Endodermal cell (in vitro differentiated cells): ENCODE results near the gene DENND4C. TPM values are rescaled to one million over a fixed set of nuclear protein-coding genes. Genes with fewer than 3 reads are reported as not detected.

ENCODE experiments used
- DNase-seq: peaks from one replicate; pipeline ENCODE4 v3.0.0-alpha.2; 2017
- H3K27ac ChIP-seq: 2 replicates; pipeline ENCODE4 v1.5.1; 2013; ENCODE audit warnings: mild to moderate bottlenecking, low read depth, low read length, moderate library complexity
- H3K27me3 ChIP-seq: 2 replicates; pipeline ENCODE4 v1.6.1; 2013; ENCODE audit warnings: mild to moderate bottlenecking, low read length, moderate library complexity; ENCODE audit not compliant: insufficient read depth, control insufficient read depth, poor library complexity, severe bottlenecking
- H3K36me3 ChIP-seq: 2 replicates; pipeline ENCODE4 v1.7.0; 2013; ENCODE audit warnings: mild to moderate bottlenecking, low read length, moderate library complexity; ENCODE audit not compliant: control insufficient read depth, insufficient read depth
- H3K4me1 ChIP-seq: one replicate; pipeline ENCODE4 v1.7.0; 2013; ENCODE audit warnings: low read length; ENCODE audit not compliant: control insufficient read depth, insufficient read depth
- H3K4me3 ChIP-seq: 2 replicates; pipeline ENCODE4 v1.5.1; 2013; ENCODE audit warnings: mild to moderate bottlenecking, low read length, moderate library complexity
- H3K9ac ChIP-seq: 2 replicates; pipeline ENCODE4 v1.6.1; 2013; ENCODE audit warnings: mild to moderate bottlenecking, low read length, moderate library complexity; ENCODE audit not compliant: poor library complexity, severe bottlenecking; ENCODE audit errors: extremely low read depth
- H3K9me3 ChIP-seq: 2 replicates; pipeline ENCODE4 v1.6.1; 2013; ENCODE audit warnings: mild to moderate bottlenecking, low read length, moderate library complexity; ENCODE audit not compliant: control insufficient read depth
- H3K27ac Mint-ChIP-seq: 2 replicates; pipeline ENCODE4 v1.8.0; 2020; ENCODE audit warnings: mixed read lengths
- H3K27me3 Mint-ChIP-seq: 2 replicates; pipeline ENCODE4 v1.8.0; 2021; ENCODE audit warnings: mild to moderate bottlenecking, mixed read lengths; ENCODE audit not compliant: insufficient read depth
- H3K36me3 Mint-ChIP-seq: 2 replicates; pipeline ENCODE4 v1.8.0; 2020; ENCODE audit warnings: low read depth, mixed read lengths
- H3K4me1 Mint-ChIP-seq: 2 replicates; pipeline ENCODE4 v1.8.0; 2020; ENCODE audit warnings: mixed read lengths
- H3K4me3 Mint-ChIP-seq: 2 replicates; pipeline ENCODE4 v1.8.0; 2020; ENCODE audit warnings: mild to moderate bottlenecking, moderate library complexity, mixed read lengths
- H3K9me3 Mint-ChIP-seq: 2 replicates; pipeline ENCODE4 v1.8.0; 2020; ENCODE audit warnings: mild to moderate bottlenecking, mixed read lengths
- WGBS, 2 experiments: methylation state at CpG; one replicate each; pipeline versions ENCODE4 v1.1.5 to v1.1.7; 2013; ENCODE audit warnings: missing lambda C conversion rate in 2 of 2, mixed read lengths in 1 of 2; ENCODE audit not compliant: insufficient coverage in 1 of 2, insufficient read length in 1 of 2; 5-methylcytosine and 5-hydroxymethylcytosine counted together
- long read RNA-seq, 4 experiments: library from polyadenylated mRNA in 2 of 4; library from RNA in 1 of 4; library from capped mRNA in 1 of 4; stranded (forward) in 3 of 4; unstranded in 1 of 4; transcript quantifications; one replicate each; pipeline ENCODE4 v2.0.0, GENCODE V29; 2020 to 2021; ENCODE audit warnings: inconsistent platforms in 1 of 4
- polyA plus RNA-seq, 2 experiments: library from polyadenylated mRNA; stranded (reverse); fragments of 50-300 nt; gene quantifications; one replicate each; pipeline ENCODE4 v1.2.3, GENCODE V29; 2013
- total RNA-seq, 2 donors: library from RNA; stranded (reverse); fragmentation: NEBNext Ultra II Directional in 1 of 2; extraction: Animal tissue kit (Norgen Biotek cat#: 25700) in 1 of 2; gene quantifications; 2 replicates in 1 of 2; 3 replicates in 1 of 2; pipeline ENCODE4 v1.2.1, GENCODE V29; 2021
- TF ChIP-seq, protein P1 (sequence below): fragments of 200-600 bp; sonication (generic); conservative IDR thresholded peaks from 2 replicates; pipeline ENCODE4 v1.5.0; 2021; ENCODE audit warnings: antibody characterized with exemption, mild to moderate bottlenecking

Gene DENND4C
- 10 to 100 TPM; 25.4 to 27.2 TPM for total RNA-seq
- polyA plus RNA-seq (2013, experiment 1 of 2): 18.5 TPM
- 19.5 TPM for polyA plus RNA-seq (2013, experiment 2 of 2)
- long read RNA-seq, experiment 1, partial matches to known transcripts: 0 of 1 reads
- long read RNA-seq, experiment 1, other reads (novel, unspliced or antisense): 1 of 1 reads
- long read RNA-seq, experiment 2, full-length matches to known transcripts: 12 of 26 reads
- long read RNA-seq, experiment 2, partial matches to known transcripts: 5 of 26 reads
- long read RNA-seq, experiment 2, other reads (novel, unspliced or antisense): 9 of 26 reads
- long read RNA-seq, experiment 3, full-length matches to known transcripts: 8 of 14 reads
- long read RNA-seq, experiment 3, partial matches to known transcripts: 2 of 14 reads
- long read RNA-seq, experiment 3, other reads (novel, unspliced or antisense): 4 of 14 reads
- long read RNA-seq, experiment 4, partial matches to known transcripts: 1 of 2 reads
- long read RNA-seq, experiment 4, other reads (novel, unspliced or antisense): 1 of 2 reads

DNA sequence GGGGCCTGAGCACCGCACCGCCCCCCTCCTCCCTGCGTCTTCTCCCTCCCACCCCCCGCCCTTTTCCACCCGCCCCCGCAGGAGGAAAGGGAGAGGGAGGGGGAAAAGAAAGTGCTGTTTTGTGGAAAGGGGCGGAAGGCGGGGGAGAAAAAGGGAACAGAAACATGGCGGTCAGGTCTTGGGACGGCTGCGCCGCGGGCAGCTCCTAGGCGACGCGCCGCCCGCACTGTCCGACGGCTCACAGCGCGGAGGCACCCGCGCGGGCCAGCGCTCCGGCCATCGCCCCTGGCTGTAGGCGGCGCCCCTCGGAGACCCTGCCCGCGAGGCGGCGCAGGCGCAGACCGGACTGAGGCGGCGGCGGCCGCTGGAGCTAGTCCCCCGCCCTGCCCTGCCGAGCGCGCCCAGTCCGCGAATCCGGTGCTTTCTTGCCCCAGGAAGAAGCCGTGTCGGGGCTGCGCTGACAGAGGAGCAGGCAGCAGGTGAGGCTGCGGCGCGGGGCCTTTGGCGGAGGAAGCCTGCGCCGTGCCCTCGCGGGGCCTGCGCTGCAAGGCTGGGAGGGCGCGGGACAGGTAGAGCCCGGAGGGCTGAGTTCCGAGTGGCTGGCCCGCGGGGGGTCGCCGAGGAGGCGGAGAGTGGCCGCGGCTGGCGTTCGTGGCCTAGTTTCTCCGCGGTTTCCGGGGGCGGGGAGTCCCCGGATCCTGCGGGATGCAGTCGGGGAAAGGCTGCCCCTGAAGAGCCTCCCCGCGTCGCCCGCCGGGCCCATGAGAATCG lies at the start of gene DENND4C:
TSS of gene DENND4C (plus strand) at position 339 of the 771 bp plus-strand sequence. CDS start 45,482 bp downstream, outside the sequence.
- H3K9me3 ChIP-seq: no peaks in the 10 kb centered on the region
- H3K36me3 Mint-ChIP-seq: no peaks in the 10 kb centered on the region
- TF ChIP-seq, protein P1, sequence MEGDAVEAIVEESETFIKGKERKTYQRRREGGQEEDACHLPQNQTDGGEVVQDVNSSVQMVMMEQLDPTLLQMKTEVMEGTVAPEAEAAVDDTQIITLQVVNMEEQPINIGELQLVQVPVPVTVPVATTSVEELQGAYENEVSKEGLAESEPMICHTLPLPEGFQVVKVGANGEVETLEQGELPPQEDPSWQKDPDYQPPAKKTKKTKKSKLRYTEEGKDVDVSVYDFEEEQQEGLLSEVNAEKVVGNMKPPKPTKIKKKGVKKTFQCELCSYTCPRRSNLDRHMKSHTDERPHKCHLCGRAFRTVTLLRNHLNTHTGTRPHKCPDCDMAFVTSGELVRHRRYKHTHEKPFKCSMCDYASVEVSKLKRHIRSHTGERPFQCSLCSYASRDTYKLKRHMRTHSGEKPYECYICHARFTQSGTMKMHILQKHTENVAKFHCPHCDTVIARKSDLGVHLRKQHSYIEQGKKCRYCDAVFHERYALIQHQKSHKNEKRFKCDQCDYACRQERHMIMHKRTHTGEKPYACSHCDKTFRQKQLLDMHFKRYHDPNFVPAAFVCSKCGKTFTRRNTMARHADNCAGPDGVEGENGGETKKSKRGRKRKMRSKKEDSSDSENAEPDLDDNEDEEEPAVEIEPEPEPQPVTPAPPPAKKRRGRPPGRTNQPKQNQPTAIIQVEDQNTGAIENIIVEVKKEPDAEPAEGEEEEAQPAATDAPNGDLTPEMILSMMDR: peak; percentile 46
- no peak within 1 kb of the TSS for H3K4me3 Mint-ChIP-seq
- no peaks in the 10 kb centered on the region for H3K27me3 Mint-ChIP-seq
- peak within 1 kb of the TSS; percentile 82 for H3K9ac ChIP-seq
- peak; percentile 96 for DNase-seq
- peaks cover under 1% of the 10 kb centered on the region for H3K4me1 Mint-ChIP-seq
- H3K27ac ChIP-seq: peak within 1 kb of the TSS; percentile 93
- no peaks in the 10 kb centered on the region for H3K27me3 ChIP-seq
- peak within 1 kb of the TSS; percentile 97 for H3K27ac Mint-ChIP-seq
- peak within 1 kb of the TSS; percentile 82 for H3K4me3 ChIP-seq
- peaks cover 4% of the 10 kb centered on the region for H3K4me1 ChIP-seq
- 0 to 1% methylated on average over 18 to 82 of the region's 86 CpGs for WGBS, 2 experiments
- H3K36me3 ChIP-seq: no peaks in the 10 kb centered on the region
- H3K9me3 Mint-ChIP-seq: no peaks in the 10 kb centered on the region

DNA sequence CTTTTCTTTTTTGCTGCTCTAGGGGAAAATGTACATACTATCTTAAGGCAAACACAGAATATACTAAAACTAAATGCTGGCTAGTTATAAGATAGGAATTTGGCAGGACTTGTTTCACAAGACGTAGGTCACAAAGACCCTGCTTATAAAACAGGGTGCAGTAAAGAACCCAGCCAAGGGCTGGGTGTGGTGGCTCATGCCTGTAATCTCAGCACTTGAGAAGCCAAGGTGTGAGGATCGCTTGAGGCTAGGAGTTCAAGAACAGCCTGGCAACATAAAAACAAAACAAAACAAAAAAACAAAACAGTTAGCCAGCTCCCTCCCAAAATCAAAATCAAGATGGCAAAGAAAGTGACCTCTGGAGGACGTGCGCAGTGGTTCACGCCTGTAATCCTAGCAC lies 49.5 kb upstream of the DENND4C start:
- Histone ChIP-seq H3K27ac (no peak overlapping the region), H3K9ac (no peak overlapping the region), H3K27me3 (no peaks in the 10 kb centered on the region), H3K4me1 (peaks cover 2% of the 10 kb centered on the region), H3K9me3 (no peaks in the 10 kb centered on the region), H3K36me3 (no peaks in the 10 kb centered on the region), H3K4me3 (no peak overlapping the region)
- Mint-ChIP-seq H3K27me3 (no peaks in the 10 kb centered on the region), H3K27ac (no peak overlapping the region), H3K4me1 (peaks cover 7% of the 10 kb centered on the region), H3K4me3 (no peak overlapping the region), H3K9me3 (no peaks in the 10 kb centered on the region), H3K36me3 (no peaks in the 10 kb centered on the region)
- WGBS, 2 experiments: 92 to 95% methylated on average over 3 to 5 of the region's 5 CpGs
- TF ChIP-seq, protein P1: no peak
- DNase-seq: no peak

DNA sequence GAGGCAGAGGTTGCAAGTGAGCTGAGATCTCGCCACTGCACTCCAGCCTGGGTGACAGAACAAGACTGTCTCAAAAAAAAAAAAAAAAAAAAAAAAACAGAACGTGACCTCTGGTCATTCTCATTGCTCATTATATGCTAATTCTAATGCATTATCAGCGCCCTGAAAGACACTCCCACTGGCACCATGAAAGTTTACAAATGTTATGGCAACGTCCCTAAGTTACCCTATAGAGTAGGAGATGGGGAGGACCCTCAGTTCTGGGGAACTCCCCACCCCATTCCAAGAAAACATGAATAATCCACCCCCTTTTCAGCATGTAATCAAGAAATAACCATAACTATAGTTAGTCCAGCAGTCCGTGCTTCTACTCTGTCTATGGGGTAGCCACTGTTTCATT lies 48.9 kb upstream of the DENND4C start:
- Mint-ChIP-seq H3K4me3 (no peak overlapping the region), H3K27me3 (no peaks in the 10 kb centered on the region), H3K27ac (no peak overlapping the region), H3K4me1 (peaks cover 7% of the 10 kb centered on the region), H3K36me3 (no peaks in the 10 kb centered on the region), H3K9me3 (no peaks in the 10 kb centered on the region)
- Histone ChIP-seq H3K9me3 (no peaks in the 10 kb centered on the region), H3K9ac (no peak overlapping the region), H3K36me3 (no peaks in the 10 kb centered on the region), H3K4me1 (peaks cover 2% of the 10 kb centered on the region), H3K27ac (no peak overlapping the region), H3K27me3 (no peaks in the 10 kb centered on the region), H3K4me3 (no peak overlapping the region)
- TF ChIP-seq, protein P1: no peak
- WGBS, 2 experiments: 85 to 100% methylated on average over 1 to 5 of the region's 5 CpGs
- DNase-seq: no peak
